DMS 273 (cell line): ENCODE measurements around the gene NCSTN.

Source experiments
- DNase-seq: peaks from one replicate; lab custom pipeline; 2025; ENCODE audit not compliant: unreplicated experiment; lab: John Stamatoyannopoulos, UW

Gene NCSTN

DNA sequence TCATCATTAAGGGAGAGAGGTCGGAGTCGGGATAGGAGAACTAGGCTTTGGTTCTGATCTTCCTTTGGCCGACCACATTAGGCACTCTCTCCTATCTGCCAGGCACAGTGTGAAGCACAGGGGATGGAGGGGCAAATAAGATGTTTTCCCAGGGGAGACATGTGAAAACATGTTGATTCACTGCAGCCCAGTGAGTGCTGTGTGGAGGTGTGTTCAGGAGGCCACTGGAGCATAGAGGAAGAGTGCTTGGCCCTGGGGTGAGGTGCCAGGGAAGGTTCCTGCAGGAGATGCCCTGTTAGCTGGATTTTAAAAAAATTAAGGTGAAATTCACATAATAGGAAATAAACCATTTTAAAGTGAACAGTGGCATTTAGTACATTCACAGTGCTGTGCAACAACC lies 60.9 kb downstream of the NCSTN start:
- no peak for DNase-seq

DNA sequence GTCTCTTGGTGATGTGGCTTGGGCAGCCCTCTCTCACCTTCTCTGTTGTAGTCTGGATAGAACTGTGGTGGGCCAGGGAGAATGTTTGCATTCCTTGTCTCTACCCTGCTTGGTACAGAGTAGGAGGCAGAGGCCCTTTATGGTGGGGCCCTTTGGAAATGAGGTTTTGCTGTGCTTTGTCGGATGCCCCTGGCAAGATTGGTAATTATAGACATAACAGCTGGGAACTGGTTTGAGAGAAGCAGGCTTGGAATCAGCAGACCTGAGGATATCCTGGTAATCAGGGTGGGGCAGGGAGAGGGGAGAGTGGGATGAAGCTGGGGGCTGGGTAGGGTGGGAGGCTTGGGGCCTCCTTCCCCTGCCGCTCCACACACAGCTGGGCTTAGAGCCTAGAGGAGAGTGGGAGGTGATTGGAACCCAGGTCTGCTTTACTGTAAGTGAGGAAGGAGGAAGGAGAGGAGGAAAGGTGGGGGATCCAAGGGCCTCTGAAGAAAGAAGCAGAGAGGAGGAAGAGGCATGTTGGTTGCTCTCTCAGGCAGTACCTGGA lies 62.2 kb downstream of the NCSTN start:
- DNase-seq = no peak

DNA sequence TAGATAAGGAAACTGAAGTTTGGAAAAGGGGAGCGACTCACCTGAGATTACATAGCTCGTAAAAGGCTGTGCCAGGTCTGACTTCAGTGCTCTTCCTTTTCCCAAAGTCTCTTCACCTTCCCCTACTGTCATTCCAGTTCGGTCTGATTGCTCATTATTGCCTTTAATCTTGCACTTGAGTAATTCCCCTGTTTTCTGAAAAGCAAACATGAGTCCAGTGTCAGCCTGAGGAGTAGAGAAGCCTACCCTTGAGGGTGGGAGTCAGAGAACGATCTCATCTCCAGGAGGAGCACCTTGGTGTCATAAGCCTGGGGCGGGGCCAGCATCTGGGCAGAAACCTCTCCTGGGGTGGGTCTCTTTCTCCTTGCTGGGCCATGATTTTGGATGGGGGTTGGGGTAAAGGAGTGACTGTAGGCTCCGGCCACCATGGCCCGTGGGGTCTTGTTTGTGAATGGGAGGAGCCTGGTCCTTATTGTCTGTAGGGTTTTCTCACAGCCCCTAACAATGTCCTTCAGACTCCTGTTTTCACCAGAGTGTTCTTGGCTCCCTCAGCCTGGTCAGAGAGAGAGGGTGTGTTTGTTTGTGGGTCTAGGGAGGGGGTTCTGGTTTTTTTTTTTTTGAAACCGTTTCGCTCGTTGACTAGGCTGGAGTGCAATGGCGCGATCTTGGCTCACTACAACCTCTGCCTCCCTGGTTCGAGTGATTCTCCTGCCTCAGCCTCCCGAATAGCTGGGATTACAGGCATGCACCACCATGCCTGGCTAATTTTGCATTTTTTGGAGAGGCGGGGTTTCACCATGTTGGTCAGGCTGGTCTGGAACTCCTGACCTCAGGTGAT lies 63.2 kb downstream of the NCSTN start:
- no peak for DNase-seq

DNA sequence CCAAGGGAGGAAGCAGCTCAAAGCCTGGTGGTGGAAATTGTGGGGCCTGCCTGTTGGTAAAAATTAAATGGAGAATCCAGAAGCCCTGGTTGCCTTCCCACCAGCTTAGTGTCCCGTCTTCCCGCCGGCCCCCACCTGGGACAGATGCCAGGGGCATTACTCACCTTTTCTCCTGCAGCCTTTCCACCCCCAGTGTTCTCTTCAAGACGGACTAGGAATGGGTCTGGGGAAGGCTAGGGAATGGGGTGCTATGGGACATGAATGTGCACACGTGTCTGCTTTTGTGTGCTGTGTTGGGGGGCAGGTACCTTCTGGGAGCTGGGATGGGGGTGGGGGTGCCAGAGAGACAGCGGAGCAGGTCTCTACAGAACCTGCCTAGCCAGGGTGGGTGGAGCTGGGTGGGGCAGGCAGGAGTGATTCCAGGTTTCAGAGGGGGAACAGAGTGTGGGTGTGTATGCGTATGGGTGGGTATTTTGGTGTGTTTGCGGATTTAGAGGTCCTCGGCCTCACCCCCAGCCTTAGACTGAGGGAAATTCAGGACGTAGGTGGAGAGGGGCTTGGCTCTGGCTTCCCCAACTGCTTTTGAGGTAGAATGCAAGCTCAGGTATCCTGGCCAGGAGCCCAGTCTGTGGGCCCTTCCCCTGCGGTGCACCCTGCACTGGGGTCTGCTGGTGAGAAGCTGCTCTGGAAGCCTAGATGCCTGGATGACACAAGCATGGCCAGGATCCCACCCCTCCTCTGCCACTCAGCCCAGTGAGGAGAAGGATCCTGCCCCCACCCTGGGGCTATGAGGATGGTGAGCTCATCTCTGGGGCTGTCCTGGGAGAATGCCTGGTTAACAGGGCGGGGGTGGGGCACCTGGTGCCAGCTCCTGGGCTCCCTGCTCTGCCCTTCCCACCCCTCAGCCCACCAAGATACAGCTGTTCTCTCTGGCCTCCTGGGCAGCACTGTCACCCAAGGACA lies 64.9 kb downstream of the NCSTN start:
- DNase-seq = no peak
